IPS-18a (cell line): Measurements from ENCODE around the gene TLN1.

Experiments used
- H3K27ac ChIP-seq: one replicate; pipeline ENCODE4 v1.5.1; 2013; ENCODE audit warnings: low read length
- H3K27me3 ChIP-seq: one replicate; pipeline ENCODE4 v1.6.1; 2013; ENCODE audit warnings: mild to moderate bottlenecking, low read length; ENCODE audit not compliant: control insufficient read depth, insufficient read depth
- H3K36me3 ChIP-seq: one replicate; pipeline ENCODE4 v1.6.1; 2013; ENCODE audit warnings: low read depth, low read length; ENCODE audit not compliant: control insufficient read depth
- H3K4me1 ChIP-seq: one replicate; pipeline ENCODE4 v1.6.1; 2013; ENCODE audit warnings: low read depth, low read length; ENCODE audit not compliant: control insufficient read depth
- H3K4me3 ChIP-seq: one replicate; pipeline ENCODE4 v1.5.1; 2013; ENCODE audit warnings: low read length
- H3K9ac ChIP-seq: one replicate; pipeline ENCODE4 v1.6.1; 2013; ENCODE audit warnings: mild to moderate bottlenecking, low read length, moderate library complexity
- H3K9me3 ChIP-seq: one replicate; pipeline ENCODE4 v1.6.1; 2013; ENCODE audit warnings: low read depth, low read length; ENCODE audit not compliant: control insufficient read depth

TLN1 gene

DNA sequence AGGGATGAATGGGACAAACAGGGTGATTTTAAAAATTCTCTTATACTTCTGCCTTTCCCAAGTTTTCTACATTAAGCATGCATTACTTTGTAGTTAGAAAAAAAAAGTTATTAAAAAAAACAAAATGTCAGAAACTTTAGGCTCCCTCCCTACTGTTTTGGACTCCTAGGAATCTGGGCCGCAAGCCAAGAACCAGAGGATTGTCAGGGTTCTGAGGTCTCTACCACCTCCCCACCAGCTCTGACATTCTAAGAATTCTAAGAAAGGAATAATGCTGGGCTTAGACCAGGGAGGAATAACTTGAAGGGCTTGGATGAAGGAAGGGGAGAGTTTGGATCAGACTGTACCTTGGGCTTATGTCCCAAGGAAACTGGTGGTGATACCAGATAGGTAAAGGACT is 66.0 kb downstream of the TLN1 start:
- Histone ChIP-seq H3K27me3 (no peaks in the 10 kb centered on the region), H3K9me3 (no peaks in the 10 kb centered on the region), H3K36me3 (peaks cover 20% of the 10 kb centered on the region), H3K27ac (no peak overlapping the region), H3K4me3 (no peak overlapping the region), H3K9ac (no peak overlapping the region), H3K4me1 (peaks cover 10% of the 10 kb centered on the region)

- Histone ChIP-seq H3K9ac (no peak overlapping the region), H3K9me3 (no peaks in the 10 kb centered on the region), H3K4me1 (peaks cover 10% of the 10 kb centered on the region), H3K27me3 (no peaks in the 10 kb centered on the region), H3K4me3 (peak overlapping the region; percentile 73), H3K36me3 (peaks cover 26% of the 10 kb centered on the region), H3K27ac (no peak overlapping the region)
Measured at GRCh38 chr9:35665471-35665818, 66.5 kb downstream of the TLN1 start.

GRCh38 chr9:35664531-35665470 is 67.2 kb downstream of the TLN1 start, which contains the start of gene ARHGEF39:
ARHGEF39 (minus strand) TSS chr9:35665195; CDS start chr9:35665169, 26 bp downstream.
- Histone ChIP-seq H3K9me3 (no peaks in the 10 kb centered on the region), H3K27ac (peak within 1 kb of the TSS; percentile 40), H3K27me3 (no peaks in the 10 kb centered on the region), H3K9ac (peak within 1 kb of the TSS; percentile 75), H3K4me1 (peaks cover 10% of the 10 kb centered on the region), H3K36me3 (peaks cover 30% of the 10 kb centered on the region), H3K4me3 (peak within 1 kb of the TSS; percentile 73)

DNA sequence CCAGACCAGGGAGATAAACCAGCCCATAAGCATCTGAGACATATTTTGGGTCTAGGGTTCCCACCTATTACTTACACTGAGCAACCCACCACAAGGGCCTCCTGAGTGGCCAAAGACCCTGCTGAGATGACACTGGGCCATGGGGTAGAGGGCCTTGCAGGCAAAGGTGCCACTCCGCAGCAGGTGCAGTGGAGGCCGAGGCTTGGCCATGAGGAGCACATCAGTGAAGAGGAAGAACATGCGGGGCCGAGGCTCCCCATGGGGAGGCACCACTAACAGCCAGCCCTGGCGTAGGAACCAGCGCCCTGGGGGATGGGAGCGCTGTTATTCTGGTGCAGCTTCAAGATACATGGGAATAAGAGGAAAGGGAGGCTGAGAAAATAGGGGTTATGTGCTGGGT is 69.6 kb downstream of the TLN1 start:
- H3K9ac ChIP-seq = no peak overlapping the region
- H3K9me3 ChIP-seq = no peaks in the 10 kb centered on the region
- H3K27me3 ChIP-seq = no peaks in the 10 kb centered on the region
- H3K4me3 ChIP-seq = no peak overlapping the region
- peaks cover 30% of the 10 kb centered on the region for H3K36me3 ChIP-seq
- H3K4me1 ChIP-seq = peaks cover 15% of the 10 kb centered on the region
- no peak overlapping the region for H3K27ac ChIP-seq

- Histone ChIP-seq H3K27me3 (peaks cover 3% of the 10 kb centered on the region), H3K9me3 (no peaks in the 10 kb centered on the region), H3K4me3 (no peak overlapping the region), H3K36me3 (peaks cover 30% of the 10 kb centered on the region), H3K27ac (no peak overlapping the region), H3K4me1 (peaks cover 18% of the 10 kb centered on the region), H3K9ac (no peak overlapping the region)
Measured at GRCh38 chr9:35661756-35662350, 70.1 kb downstream of the TLN1 start.

DNA sequence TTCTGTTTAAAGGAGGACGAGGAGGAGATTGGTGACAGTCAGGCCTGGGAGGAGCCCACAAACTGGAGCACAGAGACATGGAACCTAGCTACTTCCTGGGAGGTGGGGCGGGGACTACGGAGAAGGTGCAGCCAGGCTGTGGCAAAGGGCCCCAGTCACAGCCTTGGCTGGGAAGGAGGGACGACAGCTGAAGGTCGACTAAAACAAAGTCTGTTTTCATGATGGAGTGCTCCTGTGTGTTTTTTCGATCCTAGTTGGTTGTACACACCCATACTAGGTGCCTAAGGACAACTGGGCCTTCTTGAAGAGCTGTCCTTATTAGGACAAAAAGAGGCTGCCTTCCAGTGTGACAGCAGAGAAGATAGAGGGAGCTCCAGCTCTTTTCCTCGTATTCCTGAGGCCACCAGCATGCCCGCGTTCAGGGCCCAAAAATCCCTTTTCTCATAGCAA is 71.0 kb downstream of the TLN1 start:
- no peak overlapping the region for H3K9ac ChIP-seq

GRCh38 chr9:35659340-35659739 is 72.7 kb downstream of the TLN1 start:
- H3K9me3 ChIP-seq = no peaks in the 10 kb centered on the region
- H3K4me3 ChIP-seq = peak overlapping the region; percentile 95
- no peak overlapping the region for H3K27ac ChIP-seq
- H3K27me3 ChIP-seq = peaks cover 13% of the 10 kb centered on the region
- peaks cover 14% of the 10 kb centered on the region for H3K4me1 ChIP-seq
- peaks cover 30% of the 10 kb centered on the region for H3K36me3 ChIP-seq
- H3K9ac ChIP-seq = peak overlapping the region; percentile 74

More for the DNA sequence above, 71.0 kb downstream of the TLN1 start:
- no peak overlapping the region for H3K27ac ChIP-seq
- no peak overlapping the region for H3K4me3 ChIP-seq
- H3K4me1 ChIP-seq = peaks cover 19% of the 10 kb centered on the region
- H3K36me3 ChIP-seq = peaks cover 30% of the 10 kb centered on the region
- no peaks in the 10 kb centered on the region for H3K9me3 ChIP-seq
- H3K27me3 ChIP-seq = peaks cover 11% of the 10 kb centered on the region

DNA sequence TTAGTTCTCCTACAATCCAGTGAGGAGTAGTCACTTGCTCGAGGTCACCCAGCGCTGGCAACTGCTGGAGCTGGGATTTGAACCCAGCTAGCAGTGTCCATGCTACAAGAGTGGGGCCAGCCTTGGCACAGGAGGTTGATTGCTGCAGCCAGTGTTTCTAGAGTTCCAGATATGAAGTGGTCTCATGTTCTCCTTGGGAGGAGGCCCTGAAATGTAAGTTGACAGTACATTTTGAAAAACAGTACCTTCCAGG is 73.1 kb downstream of the TLN1 start:
- peaks cover 10% of the 10 kb centered on the region for H3K4me1 ChIP-seq
- peak overlapping the region; percentile 92 for H3K27ac ChIP-seq
- H3K27me3 ChIP-seq = peaks cover 13% of the 10 kb centered on the region

GRCh38 chr9:35658137-35658967 is 73.6 kb downstream of the TLN1 start, which contains the start of gene CCDC107:
CCDC107 (plus strand) TSS chr9:35658292; CDS start chr9:35658380, 88 bp downstream.
- H3K9ac ChIP-seq = peak within 1 kb of the TSS; percentile 74
- peaks cover 9% of the 10 kb centered on the region for H3K4me1 ChIP-seq
- peaks cover 13% of the 10 kb centered on the region for H3K27me3 ChIP-seq
- H3K9me3 ChIP-seq = no peaks in the 10 kb centered on the region
- H3K36me3 ChIP-seq = peaks cover 30% of the 10 kb centered on the region
- peak within 1 kb of the TSS; percentile 95 for H3K4me3 ChIP-seq
- H3K27ac ChIP-seq = peak within 1 kb of the TSS; percentile 92

More for the DNA sequence above, 73.1 kb downstream of the TLN1 start:
- Histone ChIP-seq H3K9me3 (no peaks in the 10 kb centered on the region), H3K9ac (peak overlapping the region; percentile 74), H3K4me3 (peak overlapping the region; percentile 95), H3K36me3 (peaks cover 30% of the 10 kb centered on the region)

DNA sequence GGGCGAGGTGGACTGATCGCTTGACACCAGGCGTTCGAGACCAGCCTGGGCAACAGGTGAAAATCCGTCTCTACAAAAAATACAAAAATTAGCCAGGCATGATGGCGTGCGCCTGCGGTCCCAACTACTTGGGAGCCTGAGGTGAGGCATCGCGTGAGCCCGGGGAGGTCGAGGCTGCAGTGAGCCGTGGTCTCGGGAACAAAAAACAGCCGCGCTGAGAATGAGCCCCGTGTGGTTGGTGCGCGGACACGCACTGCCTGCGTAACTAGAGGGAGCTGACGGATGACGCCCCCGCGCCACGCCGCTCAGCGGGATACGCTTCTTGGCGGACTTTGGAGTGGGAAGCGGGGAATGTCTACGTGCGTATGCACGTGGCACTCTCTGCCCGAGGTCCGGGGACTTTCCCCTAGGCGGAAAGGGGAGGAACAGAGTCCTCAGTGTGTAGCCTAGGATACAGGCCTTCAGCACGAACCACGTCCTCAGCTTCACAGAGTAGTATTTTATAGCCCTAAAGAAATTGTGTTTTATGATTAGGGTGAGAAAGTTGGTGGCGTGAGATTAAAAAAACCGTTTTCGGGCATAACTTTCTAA is 74.4 kb downstream of the TLN1 start, which contains the start of gene RMRP:
Gene RMRP (minus strand): TSS at position 474 of the 591 bp plus-strand sequence.
- H3K9ac ChIP-seq = peak within 1 kb of the TSS; percentile 74
- H3K9me3 ChIP-seq = no peaks in the 10 kb centered on the region
- peak within 1 kb of the TSS; percentile 95 for H3K4me3 ChIP-seq
- peaks cover 23% of the 10 kb centered on the region for H3K36me3 ChIP-seq
- peaks cover 13% of the 10 kb centered on the region for H3K27me3 ChIP-seq
- H3K27ac ChIP-seq = peak within 1 kb of the TSS; percentile 92
- peaks cover 9% of the 10 kb centered on the region for H3K4me1 ChIP-seq
